Progenitor cell of endocrine pancreas (in vitro differentiated cells): ENCODE results near the gene UST. TPM values are rescaled to one million over a fixed set of nuclear protein-coding genes. Genes with fewer than 3 reads are reported as not detected.

Source experiments
- DNase-seq: peaks from one replicate; pipeline ENCODE4 v3.0.0; 2021; ENCODE audit warnings: low spot score; ENCODE audit not compliant: unreplicated experiment
- H3K27ac Mint-ChIP-seq: 2 replicates; pipeline ENCODE4 v1.8.0; 2021; ENCODE audit warnings: mild to moderate bottlenecking, moderate library complexity, mixed read lengths
- H3K27me3 Mint-ChIP-seq: 2 replicates; pipeline ENCODE4 v1.8.0; 2021; ENCODE audit warnings: mixed read lengths
- H3K36me3 Mint-ChIP-seq: 2 replicates; pipeline ENCODE4 v1.8.0; 2022; ENCODE audit warnings: mixed read lengths; ENCODE audit not compliant: insufficient read depth
- H3K4me1 Mint-ChIP-seq: 2 replicates; pipeline ENCODE4 v1.8.0; 2021; ENCODE audit warnings: low read depth, mixed read lengths
- H3K4me3 Mint-ChIP-seq: 2 replicates; pipeline ENCODE4 v1.8.0; 2021; ENCODE audit warnings: low read depth, mild to moderate bottlenecking, moderate library complexity, mixed read lengths
- H3K9me3 Mint-ChIP-seq: 2 replicates; pipeline ENCODE4 v1.8.0; 2021; ENCODE audit warnings: low read depth, mixed read lengths
- CTCF ChIP-seq: fragments of 200-600 bp; sonication (generic); IDR thresholded peaks from one replicate; pipeline ENCODE4 v1.5.0; 2021; ENCODE audit warnings: antibody characterized with exemption, mild to moderate bottlenecking; ENCODE audit not compliant: unreplicated experiment
- total RNA-seq: library from RNA; stranded (reverse); gene quantifications from 2 replicates; pipeline ENCODE4 v1.2.1, GENCODE V29; 2021

UST gene
- total RNA-seq, 1 donor from 2014 or later: 2.9 TPM

- no peak overlapping the region for H3K4me3 Mint-ChIP-seq
- no peak for DNase-seq
Observed at GRCh38 chr6:148990403-148990802, 243.6 kb downstream of the UST start.

GRCh38 chr6:148996815-148997214 is 250.0 kb downstream of the UST start:
- no peak for TF ChIP-seq CTCF
- Mint-ChIP-seq H3K4me1 (peaks cover 3% of the 10 kb centered on the region), H3K4me3 (no peak overlapping the region), H3K27ac (no peak overlapping the region), H3K9me3 (peaks cover 15% of the 10 kb centered on the region), H3K27me3 (no peaks in the 10 kb centered on the region), H3K36me3 (peaks cover 9% of the 10 kb centered on the region)
- DNase-seq: no peak

More at GRCh38 chr6:148990403-148990802, 243.6 kb downstream of the UST start:
- H3K27me3 Mint-ChIP-seq: no peaks in the 10 kb centered on the region
- no peaks in the 10 kb centered on the region for H3K9me3 Mint-ChIP-seq
- H3K4me1 Mint-ChIP-seq: no peaks in the 10 kb centered on the region
- no peak overlapping the region for H3K27ac Mint-ChIP-seq
- no peak for TF ChIP-seq CTCF
- peaks cover 1% of the 10 kb centered on the region for H3K36me3 Mint-ChIP-seq

- peaks cover 3% of the 10 kb centered on the region for H3K4me1 Mint-ChIP-seq
- no peak overlapping the region for H3K27ac Mint-ChIP-seq
- no peaks in the 10 kb centered on the region for H3K27me3 Mint-ChIP-seq
- H3K36me3 Mint-ChIP-seq: peaks cover 9% of the 10 kb centered on the region
- no peak for DNase-seq
- H3K9me3 Mint-ChIP-seq: peaks cover 18% of the 10 kb centered on the region
- no peak for TF ChIP-seq CTCF
- H3K4me3 Mint-ChIP-seq: no peak overlapping the region
Observed at GRCh38 chr6:148997865-148998264, 251.0 kb downstream of the UST start.

- peaks cover 3% of the 10 kb centered on the region for H3K4me1 Mint-ChIP-seq
- TF ChIP-seq CTCF: no peak
- no peak for DNase-seq
- no peak overlapping the region for H3K4me3 Mint-ChIP-seq
- H3K36me3 Mint-ChIP-seq: peaks cover 8% of the 10 kb centered on the region
- H3K27ac Mint-ChIP-seq: no peak overlapping the region
- H3K27me3 Mint-ChIP-seq: no peaks in the 10 kb centered on the region
- H3K9me3 Mint-ChIP-seq: peaks cover 18% of the 10 kb centered on the region
Observed at GRCh38 chr6:148998704-148999103, 251.9 kb downstream of the UST start.

GRCh38 chr6:148999501-148999900 is 252.7 kb downstream of the UST start:
- peaks cover 3% of the 10 kb centered on the region for H3K4me1 Mint-ChIP-seq
- peaks cover 18% of the 10 kb centered on the region for H3K9me3 Mint-ChIP-seq
- DNase-seq: no peak
- no peak for TF ChIP-seq CTCF
- H3K36me3 Mint-ChIP-seq: peaks cover 8% of the 10 kb centered on the region
- no peak overlapping the region for H3K27ac Mint-ChIP-seq
- H3K4me3 Mint-ChIP-seq: no peak overlapping the region
- no peaks in the 10 kb centered on the region for H3K27me3 Mint-ChIP-seq
